Measurements from ENCODE around the gene PPP2R3B.
"Not testable (repeated sequence)": the region's sequence is repeated elsewhere in the genome, so short reads cannot be mapped to it uniquely, and the experiment has no call there.

PPP2R3B gene

GRCh38 chrX:329291-329910 is 57.3 kb downstream of the PPP2R3B start:
- Histone ChIP-seq H3K4me3 (ENCODE audit: low read length in 2 of 2) (no peak overlapping the region), H2BK12ac (ENCODE audit: low read length) (no peak overlapping the region), H3K9ac (ENCODE audit: low read depth, low read length, poor library complexity) (no peak overlapping the region), H3K23ac (ENCODE audit: low read depth, low read length, poor library complexity) (no peak overlapping the region), H3K36me3 (replicated peaks in 1 of 2; ENCODE audit: control insufficient read depth in 2 of 2, insufficient read depth in 2 of 2, low read length in 2 of 2) (peaks cover 11 to 16% of the 10 kb centered on the region in 2 donors), H3K4me2 (ENCODE audit: insufficient read depth, low read length, poor library complexity, severe bottlenecking) (no peak overlapping the region), H3K27me3 (ENCODE audit: control insufficient read depth in 3 of 3, insufficient read depth in 3 of 3, low read depth in 1 of 3, low read length in 3 of 3) (no peaks in the 10 kb centered on the region), H4K8ac (ENCODE audit: low read depth, low read length) (no peak overlapping the region), H2BK5ac (ENCODE audit: low read length) (no peak overlapping the region), H3K79me1 (ENCODE audit: low read depth, low read length) (peaks cover 7% of the 10 kb centered on the region), H3K4me1 (ENCODE audit: control insufficient read depth in 2 of 2, insufficient read depth in 1 of 2, low read depth in 1 of 2, low read length in 2 of 2) (peaks cover 3 to 6% of the 10 kb centered on the region in 2 donors), H2BK120ac (ENCODE audit: low read depth, low read length) (no peak overlapping the region), H3K9me3 (replicated peaks in 1 of 2; ENCODE audit: control insufficient read depth in 2 of 2, insufficient read depth in 1 of 2, low read depth in 1 of 2, low read length in 2 of 2) (no peaks in the 10 kb centered on the region), H3K18ac (ENCODE audit: low read length) (no peak overlapping the region), H3K4ac (ENCODE audit: low read length) (no peak overlapping the region), H2AFZ (ENCODE audit: low read length) (no peak overlapping the region), H3K14ac (ENCODE audit: low read length) (no peak overlapping the region), H4K91ac (ENCODE audit: low read depth, low read length, poor library complexity) (no peak overlapping the region), H3K27ac (replicated peaks; ENCODE audit: low read length) (no peak overlapping the region), H2BK15ac (ENCODE audit: low read length) (no peak overlapping the region), H2AK5ac (ENCODE audit: low read depth, low read length) (peak overlapping the region; percentile 61)
- WGBS, 2 donors (ENCODE audit: extremely low coverage in 2 of 2, insufficient read length in 2 of 2, insufficient replicate concordance in 1 of 2): no CpG with 5 or more reads among the region's 23 CpGs
- DNase-seq (ENCODE audit: low spot score): no peak

DNA sequence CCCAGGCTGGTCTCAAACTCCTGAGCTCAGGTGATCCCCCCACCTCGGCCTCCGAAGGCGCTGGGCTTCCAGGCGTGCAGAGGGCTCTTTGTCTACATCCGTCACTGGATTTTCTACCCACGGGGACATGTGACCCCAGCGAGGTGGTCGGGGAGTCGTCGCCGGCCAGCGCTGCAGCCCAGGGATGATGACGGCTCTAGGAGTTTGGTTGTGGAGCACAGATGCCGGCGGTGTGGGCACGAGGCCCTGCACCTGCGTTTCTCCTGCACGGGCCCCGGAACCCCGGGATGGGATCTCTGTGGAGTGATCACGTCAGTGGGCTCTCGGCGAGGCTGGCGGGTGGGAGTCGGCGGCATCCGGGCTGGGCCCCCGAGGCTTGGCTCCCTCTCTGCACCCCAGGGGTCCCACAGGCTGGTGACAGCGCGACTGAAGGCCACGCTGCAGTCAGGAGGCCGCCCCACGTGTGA is 59.0 kb downstream of the PPP2R3B start:
- Histone ChIP-seq H2AFZ (ENCODE audit: low read length) (no peak overlapping the region), H2AK5ac (ENCODE audit: low read depth, low read length) (no peak overlapping the region), H3K4me2 (ENCODE audit: insufficient read depth, low read length, poor library complexity, severe bottlenecking) (no peak overlapping the region), H2BK5ac (ENCODE audit: low read length) (no peak overlapping the region), H3K79me1 (ENCODE audit: low read depth, low read length) (peaks cover 3% of the 10 kb centered on the region), H3K4me3 (ENCODE audit: low read length in 2 of 2) (peak overlapping the region in 1 of 2 donors; percentile 16), H2BK12ac (ENCODE audit: low read length) (peak overlapping the region; percentile 1), H3K27ac (replicated peaks; ENCODE audit: low read length) (no peak overlapping the region), H4K8ac (ENCODE audit: low read depth, low read length) (no peak overlapping the region), H3K9me3 (replicated peaks in 1 of 2; ENCODE audit: control insufficient read depth in 2 of 2, insufficient read depth in 1 of 2, low read depth in 1 of 2, low read length in 2 of 2) (no peaks in the 10 kb centered on the region), H3K23ac (ENCODE audit: low read depth, low read length, poor library complexity) (peak overlapping the region; percentile 55), H3K27me3 (ENCODE audit: control insufficient read depth in 3 of 3, insufficient read depth in 3 of 3, low read depth in 1 of 3, low read length in 3 of 3) (no peaks in the 10 kb centered on the region), H3K18ac (ENCODE audit: low read length) (peak overlapping the region; percentile 64), H3K4me1 (ENCODE audit: control insufficient read depth in 2 of 2, insufficient read depth in 1 of 2, low read depth in 1 of 2, low read length in 2 of 2) (peaks cover 3 to 6% of the 10 kb centered on the region in 2 donors), H4K91ac (ENCODE audit: low read depth, low read length, poor library complexity) (no peak overlapping the region), H3K4ac (ENCODE audit: low read length) (no peak overlapping the region), H2BK120ac (ENCODE audit: low read depth, low read length) (no peak overlapping the region), H2BK15ac (ENCODE audit: low read length) (no peak overlapping the region), H3K14ac (ENCODE audit: low read length) (no peak overlapping the region), H3K36me3 (replicated peaks in 1 of 2; ENCODE audit: control insufficient read depth in 2 of 2, insufficient read depth in 2 of 2, low read length in 2 of 2) (peaks cover 1 to 2% of the 10 kb centered on the region in 2 donors), H3K9ac (ENCODE audit: low read depth, low read length, poor library complexity) (no peak overlapping the region)
- DNase-seq (ENCODE audit: low spot score): no peak
- no CpG with 5 or more reads among the region's 33 CpGs for WGBS, 2 donors (ENCODE audit: extremely low coverage in 2 of 2, insufficient read length in 2 of 2, insufficient replicate concordance in 1 of 2)

- not testable (repeated sequence) for H3K9me3 ChIP-seq (replicated peaks in 1 of 2; ENCODE audit: control insufficient read depth in 2 of 2, insufficient read depth in 1 of 2, low read depth in 1 of 2, low read length in 2 of 2); H3K4ac ChIP-seq (ENCODE audit: low read length); H3K14ac ChIP-seq (ENCODE audit: low read length); H3K27me3 ChIP-seq (ENCODE audit: control insufficient read depth in 3 of 3, insufficient read depth in 3 of 3, low read depth in 1 of 3, low read length in 3 of 3); H2AFZ ChIP-seq (ENCODE audit: low read length); H3K23ac ChIP-seq (ENCODE audit: low read depth, low read length, poor library complexity); H3K18ac ChIP-seq (ENCODE audit: low read length); H3K4me3 ChIP-seq (ENCODE audit: low read length in 2 of 2); H2AK5ac ChIP-seq (ENCODE audit: low read depth, low read length); H3K4me2 ChIP-seq (ENCODE audit: insufficient read depth, low read length, poor library complexity, severe bottlenecking); H3K79me1 ChIP-seq (ENCODE audit: low read depth, low read length); H3K9ac ChIP-seq (ENCODE audit: low read depth, low read length, poor library complexity); H3K4me1 ChIP-seq (ENCODE audit: control insufficient read depth in 2 of 2, insufficient read depth in 1 of 2, low read depth in 1 of 2, low read length in 2 of 2); H2BK5ac ChIP-seq (ENCODE audit: low read length); DNase-seq (ENCODE audit: low spot score); H3K36me3 ChIP-seq (replicated peaks in 1 of 2; ENCODE audit: control insufficient read depth in 2 of 2, insufficient read depth in 2 of 2, low read length in 2 of 2); H4K91ac ChIP-seq (ENCODE audit: low read depth, low read length, poor library complexity); H2BK120ac ChIP-seq (ENCODE audit: low read depth, low read length); H4K8ac ChIP-seq (ENCODE audit: low read depth, low read length); H2BK12ac ChIP-seq (ENCODE audit: low read length); H3K27ac ChIP-seq (replicated peaks; ENCODE audit: low read length); H2BK15ac ChIP-seq (ENCODE audit: low read length)
- no CpG with 5 or more reads among the region's 14 CpGs for whole genome bisulfite sequencing, 2 donors (ENCODE audit: extremely low coverage in 2 of 2, insufficient read length in 2 of 2, insufficient replicate concordance in 1 of 2)
Observed at GRCh38 chrX:324664-325063, 62.0 kb downstream of the PPP2R3B start.

DNA sequence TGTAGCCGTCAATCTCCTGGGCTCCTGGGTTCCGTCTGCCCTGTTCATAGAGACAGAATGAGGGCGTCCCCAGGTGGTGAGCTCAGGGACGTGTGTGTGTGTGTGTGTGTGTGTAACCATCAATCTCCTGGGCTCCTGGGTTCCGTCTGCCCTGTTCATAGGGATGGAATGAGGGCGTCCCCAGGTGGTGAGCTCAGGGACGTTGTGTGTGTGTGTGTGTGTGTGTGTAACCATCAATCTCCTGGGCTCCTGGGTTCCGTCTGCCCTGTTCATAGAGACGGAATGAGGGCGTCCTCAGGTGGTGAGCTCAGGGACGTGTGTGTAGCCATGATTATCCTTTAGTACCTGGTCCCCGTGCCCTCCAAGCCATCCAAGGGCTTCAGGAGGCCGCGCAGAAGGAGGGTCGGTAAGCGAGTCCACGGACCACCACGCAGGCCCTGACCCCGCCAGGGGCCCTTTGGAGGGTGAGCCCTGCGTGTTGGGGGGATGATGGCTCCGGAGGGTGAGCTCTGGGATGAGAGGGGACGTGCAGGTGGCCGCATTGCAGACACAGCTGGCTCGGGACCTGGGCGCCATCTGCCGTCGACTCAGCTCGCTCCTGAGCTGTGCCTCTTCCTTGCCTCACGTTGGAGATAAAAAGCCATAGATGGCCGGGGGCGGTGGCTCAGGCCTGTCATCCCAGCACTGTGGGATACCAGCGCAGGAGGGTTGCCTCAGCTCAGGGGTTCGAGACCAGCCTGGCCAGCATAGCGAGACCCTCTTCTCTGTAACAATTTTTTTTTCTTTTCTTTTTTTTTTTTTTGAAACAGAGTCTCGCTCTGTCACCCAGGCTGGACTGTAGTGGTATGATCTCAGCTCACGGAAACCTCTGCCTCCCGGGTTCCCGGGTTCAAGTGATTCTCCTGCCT is 62.7 kb downstream of the PPP2R3B start:
- no peak overlapping the region for H2BK120ac ChIP-seq (ENCODE audit: low read depth, low read length)
- H3K27ac ChIP-seq (replicated peaks; ENCODE audit: low read length): no peak overlapping the region
- H2AFZ ChIP-seq (ENCODE audit: low read length): peak overlapping the region; percentile 65
- H3K4ac ChIP-seq (ENCODE audit: low read length): no peak overlapping the region
- H3K9ac ChIP-seq (ENCODE audit: low read depth, low read length, poor library complexity): peak overlapping the region; percentile 9
- H3K36me3 ChIP-seq (replicated peaks in 1 of 2; ENCODE audit: control insufficient read depth in 2 of 2, insufficient read depth in 2 of 2, low read length in 2 of 2): no peaks in the 10 kb centered on the region
- no peak overlapping the region for H2BK12ac ChIP-seq (ENCODE audit: low read length)
- H4K8ac ChIP-seq (ENCODE audit: low read depth, low read length): peak overlapping the region; percentile 83
- H3K4me3 ChIP-seq (ENCODE audit: low read length in 2 of 2): no peak overlapping the region
- H3K9me3 ChIP-seq (replicated peaks in 1 of 2; ENCODE audit: control insufficient read depth in 2 of 2, insufficient read depth in 1 of 2, low read depth in 1 of 2, low read length in 2 of 2): no peaks in the 10 kb centered on the region
- H3K27me3 ChIP-seq (ENCODE audit: control insufficient read depth in 3 of 3, insufficient read depth in 3 of 3, low read depth in 1 of 3, low read length in 3 of 3): no peaks in the 10 kb centered on the region
- peak overlapping the region; percentile 95 for H3K23ac ChIP-seq (ENCODE audit: low read depth, low read length, poor library complexity)
- WGBS, 2 donors (ENCODE audit: extremely low coverage in 2 of 2, insufficient read length in 2 of 2, insufficient replicate concordance in 1 of 2): no CpG with 5 or more reads among the region's 38 CpGs
- H4K91ac ChIP-seq (ENCODE audit: low read depth, low read length, poor library complexity): no peak overlapping the region
- peak overlapping the region; percentile 90 for H3K18ac ChIP-seq (ENCODE audit: low read length)
- peaks cover 5 to 8% of the 10 kb centered on the region in 2 donors for H3K4me1 ChIP-seq (ENCODE audit: control insufficient read depth in 2 of 2, insufficient read depth in 1 of 2, low read depth in 1 of 2, low read length in 2 of 2)
- H3K79me1 ChIP-seq (ENCODE audit: low read depth, low read length): peaks cover 14% of the 10 kb centered on the region
- peak overlapping the region; percentile 47 for H3K14ac ChIP-seq (ENCODE audit: low read length)
- peak overlapping the region; percentile 43 for H2AK5ac ChIP-seq (ENCODE audit: low read depth, low read length)
- H3K4me2 ChIP-seq (ENCODE audit: insufficient read depth, low read length, poor library complexity, severe bottlenecking): no peak overlapping the region
- H2BK5ac ChIP-seq (ENCODE audit: low read length): no peak overlapping the region
- no peak for DNase-seq (ENCODE audit: low spot score)
- no peak overlapping the region for H2BK15ac ChIP-seq (ENCODE audit: low read length)

All from neuronal stem cell (in vitro differentiated cells).